GM12873 (cell line): ENCODE data around the gene WWC1.

Source experiments
- TF ChIP-seq, protein P1 (sequence below): IDR thresholded peaks from 2 replicates; pipeline ENCODE4 v1.5.1; 2012; ENCODE audit warnings: low read depth, mild to moderate bottlenecking, moderate library complexity, low read length, control low read depth; ENCODE audit not compliant: insufficient read depth; ENCODE audit errors: missing control alignments

The WWC1 gene

GRCh38 chr5:168319774-168320173 is 28.3 kb downstream of the WWC1 start:
- TF ChIP-seq, protein P1, sequence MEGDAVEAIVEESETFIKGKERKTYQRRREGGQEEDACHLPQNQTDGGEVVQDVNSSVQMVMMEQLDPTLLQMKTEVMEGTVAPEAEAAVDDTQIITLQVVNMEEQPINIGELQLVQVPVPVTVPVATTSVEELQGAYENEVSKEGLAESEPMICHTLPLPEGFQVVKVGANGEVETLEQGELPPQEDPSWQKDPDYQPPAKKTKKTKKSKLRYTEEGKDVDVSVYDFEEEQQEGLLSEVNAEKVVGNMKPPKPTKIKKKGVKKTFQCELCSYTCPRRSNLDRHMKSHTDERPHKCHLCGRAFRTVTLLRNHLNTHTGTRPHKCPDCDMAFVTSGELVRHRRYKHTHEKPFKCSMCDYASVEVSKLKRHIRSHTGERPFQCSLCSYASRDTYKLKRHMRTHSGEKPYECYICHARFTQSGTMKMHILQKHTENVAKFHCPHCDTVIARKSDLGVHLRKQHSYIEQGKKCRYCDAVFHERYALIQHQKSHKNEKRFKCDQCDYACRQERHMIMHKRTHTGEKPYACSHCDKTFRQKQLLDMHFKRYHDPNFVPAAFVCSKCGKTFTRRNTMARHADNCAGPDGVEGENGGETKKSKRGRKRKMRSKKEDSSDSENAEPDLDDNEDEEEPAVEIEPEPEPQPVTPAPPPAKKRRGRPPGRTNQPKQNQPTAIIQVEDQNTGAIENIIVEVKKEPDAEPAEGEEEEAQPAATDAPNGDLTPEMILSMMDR = no peak

DNA sequence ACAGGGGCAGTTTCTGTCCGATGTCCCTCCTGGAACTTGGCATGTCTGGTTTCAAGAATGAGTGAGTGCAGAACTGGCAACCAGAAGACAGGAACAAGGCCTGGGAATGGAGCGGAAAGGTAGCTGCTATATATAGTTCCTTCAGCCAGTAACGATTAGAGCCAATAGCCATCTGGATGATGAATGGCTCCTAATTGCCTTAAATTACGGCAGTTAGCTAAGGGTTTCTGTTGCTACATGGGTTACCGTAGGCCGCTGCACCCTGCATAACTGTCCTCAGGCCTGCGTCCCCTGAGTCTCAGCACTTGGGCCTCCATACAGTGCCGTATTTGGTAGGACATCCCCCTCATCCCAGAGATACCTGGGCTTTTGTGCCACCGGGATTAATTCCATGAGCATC is 29.4 kb downstream of the WWC1 start:
- TF ChIP-seq, protein P1 = no peak

- TF ChIP-seq, protein P1 = no peak
Observed at GRCh38 chr5:168324859-168325630, 33.6 kb downstream of the WWC1 start.

- TF ChIP-seq, protein P1 = no peak
Observed at GRCh38 chr5:168327019-168327421, 35.6 kb downstream of the WWC1 start.

GRCh38 chr5:168327451-168327850 is 36.0 kb downstream of the WWC1 start:
- TF ChIP-seq, protein P1 = no peak

DNA sequence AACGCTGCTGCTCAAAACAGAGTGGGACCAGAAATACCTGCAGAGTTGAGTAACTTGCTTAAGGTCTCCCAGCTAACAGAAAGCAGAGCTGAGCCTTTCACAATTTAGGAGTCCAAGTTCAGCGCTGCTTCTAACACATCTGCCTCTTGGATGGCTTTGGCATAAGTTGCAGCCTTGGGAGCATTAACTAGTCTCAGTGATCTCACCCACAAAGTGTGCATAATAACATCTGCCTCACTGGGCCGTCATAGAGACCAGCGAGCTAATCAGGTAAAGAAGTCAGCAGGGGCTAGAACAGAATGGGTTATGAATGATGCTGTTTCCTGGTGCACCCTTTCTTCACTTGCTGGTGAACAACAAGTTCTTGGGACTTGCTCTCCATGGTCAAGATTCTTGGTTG is 36.5 kb downstream of the WWC1 start:
- TF ChIP-seq, protein P1 = no peak

DNA sequence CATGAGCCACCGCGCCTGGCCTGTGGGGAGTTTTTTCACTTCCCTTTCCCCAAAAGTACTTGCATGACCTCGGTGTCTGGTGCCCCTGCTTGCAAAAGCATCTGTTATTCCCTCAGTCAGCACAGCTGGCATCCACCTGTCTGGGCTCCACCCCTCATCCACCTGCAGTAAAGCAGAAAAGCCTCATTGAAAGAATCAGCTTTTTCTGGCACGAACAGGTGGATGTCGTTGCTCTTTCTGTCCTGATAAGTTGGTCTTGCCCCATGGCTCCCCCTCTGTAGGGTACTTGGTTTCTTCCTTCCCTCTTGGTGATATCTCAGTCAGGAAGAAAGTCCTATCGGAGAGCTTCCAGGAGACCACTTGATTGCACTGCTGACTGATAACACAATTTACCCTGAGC is 37.4 kb downstream of the WWC1 start:
- TF ChIP-seq, protein P1 = no peak

DNA sequence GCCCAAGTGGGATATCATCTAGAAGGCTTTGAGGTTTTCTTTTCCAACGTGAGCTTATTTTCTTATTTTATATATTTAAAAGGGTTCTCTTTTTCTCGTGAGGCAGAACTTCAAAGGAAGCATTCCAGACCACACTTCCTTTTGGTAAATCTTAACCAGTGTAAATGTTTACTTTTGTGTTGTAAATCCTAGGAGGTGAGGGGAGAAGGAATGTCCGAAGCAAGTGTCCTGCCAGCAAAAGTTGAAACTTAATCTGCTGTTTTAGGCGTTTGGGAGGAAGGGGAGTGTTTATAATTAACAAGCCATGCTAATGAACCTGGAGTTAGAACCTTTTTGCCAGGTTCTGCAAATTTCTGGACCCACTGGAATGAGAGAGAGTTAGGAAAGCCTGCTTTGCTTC is 37.9 kb downstream of the WWC1 start:
- TF ChIP-seq, protein P1 = no peak
